ENCODE measurements around the gene RNF144B.
"Not testable (repeated sequence)": the region's sequence is repeated elsewhere in the genome, so short reads cannot be mapped to it uniquely, and the experiment has no call there.

The RNF144B gene

GRCh38 chr6:18387061-18387721 lies at the start of gene RNF144B:
Gene RNF144B, plus strand, starts transcription at chr6:18387350. Its CDS starts 12,185 bp downstream, at chr6:18399535.
- Mint-ChIP-seq H3K4me1 (ENCODE audit: low read depth) (peaks cover 44% of the 10 kb centered on the region), H3K27me3 (no peaks in the 10 kb centered on the region), H3K27ac (peak within 1 kb of the TSS; percentile 81)

GRCh38 chr6:18339599-18339998 lies 47.6 kb upstream of the RNF144B start:
- Mint-ChIP-seq H3K9me3 (no peaks in the 10 kb centered on the region), H3K4me1 (ENCODE audit: low read depth) (peaks cover 3% of the 10 kb centered on the region), H3K27ac (no peak overlapping the region), H3K4me3 (no peak overlapping the region), H3K36me3 (ENCODE audit: low read depth) (no peaks in the 10 kb centered on the region), H3K27me3 (no peaks in the 10 kb centered on the region)

More at GRCh38 chr6:18387061-18387721, at the start of gene RNF144B:
- Mint-ChIP-seq H3K4me3 (peak within 1 kb of the TSS; percentile 97), H3K36me3 (ENCODE audit: low read depth) (peaks cover 4% of the 10 kb centered on the region), H3K9me3 (no peaks in the 10 kb centered on the region)

DNA sequence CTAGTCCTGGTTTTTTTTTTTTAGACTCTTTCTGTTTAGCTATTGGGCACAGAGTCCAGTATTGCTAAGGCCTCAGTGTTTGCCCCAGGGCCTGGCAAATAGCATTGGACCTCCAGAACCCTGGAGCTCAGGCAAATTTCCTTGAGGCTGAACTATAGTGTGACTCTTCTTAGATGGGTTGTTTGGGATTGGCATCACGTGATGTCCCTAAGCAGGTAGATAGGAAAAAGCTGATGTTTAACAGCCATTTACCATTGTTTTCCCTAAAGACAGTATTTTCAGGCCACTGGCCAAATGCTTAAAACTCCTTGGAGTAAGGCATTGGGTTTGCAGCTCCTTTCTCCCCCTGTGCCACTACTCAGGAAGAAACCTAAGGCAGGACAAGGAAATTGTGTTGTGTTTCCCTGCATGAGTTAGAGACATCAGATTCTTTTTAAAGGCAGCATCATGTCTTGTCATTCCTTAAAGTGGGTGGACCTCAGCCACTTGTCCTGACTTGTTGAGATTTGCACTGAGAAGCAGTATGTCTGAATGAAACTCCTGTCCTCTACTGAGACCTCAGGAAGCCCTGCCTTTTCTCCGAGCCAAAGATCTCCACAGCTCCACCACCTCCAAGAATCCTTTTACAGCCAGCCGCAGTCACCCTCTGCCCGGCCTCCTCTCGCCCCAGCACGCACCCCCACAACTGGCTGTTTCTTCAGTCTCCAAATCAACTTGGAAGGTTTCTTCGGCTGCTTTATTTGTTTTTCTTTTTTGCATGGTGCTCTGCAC lies 46.2 kb upstream of the RNF144B start:
- Mint-ChIP-seq H3K27me3 (peaks cover under 1% of the 10 kb centered on the region), H3K27ac (no peak overlapping the region), H3K9me3 (no peaks in the 10 kb centered on the region), H3K4me3 (no peak overlapping the region), H3K36me3 (ENCODE audit: low read depth) (no peaks in the 10 kb centered on the region), H3K4me1 (ENCODE audit: low read depth) (peaks cover 3% of the 10 kb centered on the region)

GRCh38 chr6:18342223-18342622 lies 44.9 kb upstream of the RNF144B start:
- peaks cover 3% of the 10 kb centered on the region for H3K4me1 Mint-ChIP-seq (ENCODE audit: low read depth)
- no peaks in the 10 kb centered on the region for H3K36me3 Mint-ChIP-seq (ENCODE audit: low read depth)
- no peak overlapping the region for H3K27ac Mint-ChIP-seq
- peaks cover 3% of the 10 kb centered on the region for H3K27me3 Mint-ChIP-seq
- no peaks in the 10 kb centered on the region for H3K9me3 Mint-ChIP-seq
- H3K4me3 Mint-ChIP-seq, result no peak overlapping the region

- Mint-ChIP-seq H3K4me3 (no peak overlapping the region), H3K27me3 (peaks cover 8% of the 10 kb centered on the region), H3K4me1 (ENCODE audit: low read depth) (peaks cover 3% of the 10 kb centered on the region), H3K9me3 (no peaks in the 10 kb centered on the region), H3K36me3 (ENCODE audit: low read depth) (no peaks in the 10 kb centered on the region), H3K27ac (no peak overlapping the region)
Measured at GRCh38 chr6:18343741-18344140, 43.4 kb upstream of the RNF144B start.

DNA sequence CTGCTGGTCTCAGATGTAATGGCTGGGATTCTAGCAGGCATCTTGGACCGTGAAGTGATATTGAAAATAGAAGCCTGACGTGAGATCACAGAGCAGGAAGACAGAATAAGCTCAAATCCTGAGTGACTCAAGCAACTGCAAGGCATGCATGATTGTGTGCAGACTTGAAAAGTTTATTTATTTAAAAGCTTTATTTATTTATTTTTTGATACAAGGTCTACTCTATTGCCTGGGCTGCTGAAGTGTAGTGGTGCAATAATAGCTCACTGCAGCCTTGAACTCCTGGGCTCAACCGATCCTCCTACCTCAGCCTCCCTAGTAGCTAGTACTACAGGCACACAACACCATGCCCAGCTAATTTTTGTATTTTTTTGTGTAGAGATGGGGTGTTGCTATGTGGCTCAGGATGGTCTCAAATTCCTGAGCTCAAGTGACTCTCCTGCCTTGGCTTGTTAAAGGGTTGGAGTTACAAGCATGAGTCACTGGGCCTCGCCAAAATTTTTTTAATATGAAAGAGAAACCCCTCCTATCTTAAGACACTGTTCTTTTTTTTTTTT lies 40.1 kb upstream of the RNF144B start:
- Mint-ChIP-seq H3K27ac (no peak overlapping the region), H3K36me3 (ENCODE audit: low read depth) (no peaks in the 10 kb centered on the region), H3K4me3 (no peak overlapping the region), H3K27me3 (peaks cover 21% of the 10 kb centered on the region), H3K4me1 (ENCODE audit: low read depth) (peaks cover 12% of the 10 kb centered on the region), H3K9me3 (no peaks in the 10 kb centered on the region)

DNA sequence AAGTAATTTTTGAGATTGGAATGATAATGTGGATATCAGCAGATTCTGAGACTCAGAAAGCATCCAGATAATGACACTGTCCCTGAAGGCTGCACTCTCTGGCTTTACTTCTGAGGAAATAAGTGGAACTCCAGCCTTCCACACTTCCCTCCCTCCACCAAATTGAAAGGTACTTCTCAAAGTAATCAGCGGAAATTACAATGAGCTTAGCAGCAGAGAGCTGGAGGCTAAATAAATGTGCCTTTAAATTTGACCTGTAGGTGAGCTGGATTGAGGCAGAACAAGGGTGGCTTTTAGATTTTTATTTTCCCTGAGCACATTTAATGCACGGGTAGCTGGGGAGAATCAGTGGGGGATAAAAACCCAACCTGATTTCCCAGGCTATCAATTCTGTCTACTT lies 39.3 kb upstream of the RNF144B start:
- Mint-ChIP-seq H3K9me3 (no peaks in the 10 kb centered on the region), H3K27me3 (peaks cover 21% of the 10 kb centered on the region), H3K4me3 (no peak overlapping the region), H3K4me1 (ENCODE audit: low read depth) (peaks cover 12% of the 10 kb centered on the region), H3K27ac (no peak overlapping the region), H3K36me3 (ENCODE audit: low read depth) (no peaks in the 10 kb centered on the region)

DNA sequence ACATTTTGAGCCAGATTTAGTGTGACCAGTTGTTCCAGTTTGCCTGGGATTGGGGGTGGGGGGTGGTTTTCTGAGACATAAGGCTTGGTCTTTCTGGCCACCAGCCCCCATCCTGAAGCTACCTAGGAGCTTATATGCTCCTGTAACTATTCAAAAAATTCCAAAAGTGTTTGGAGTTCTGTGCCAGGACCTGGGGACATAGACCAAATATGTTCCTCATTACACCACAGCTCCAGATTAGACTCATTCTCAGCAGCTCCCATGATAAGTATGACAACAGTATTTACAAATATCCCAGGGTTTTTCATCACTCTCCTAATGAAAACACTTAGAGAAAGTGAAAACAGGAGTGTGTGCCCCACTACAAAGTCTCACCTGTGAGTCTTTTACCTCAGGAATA lies 37.8 kb upstream of the RNF144B start:
- Mint-ChIP-seq H3K27me3 (peaks cover 21% of the 10 kb centered on the region), H3K36me3 (ENCODE audit: low read depth) (no peaks in the 10 kb centered on the region), H3K4me3 (no peak overlapping the region), H3K4me1 (ENCODE audit: low read depth) (peaks cover 9% of the 10 kb centered on the region), H3K9me3 (no peaks in the 10 kb centered on the region), H3K27ac (no peak overlapping the region)

DNA sequence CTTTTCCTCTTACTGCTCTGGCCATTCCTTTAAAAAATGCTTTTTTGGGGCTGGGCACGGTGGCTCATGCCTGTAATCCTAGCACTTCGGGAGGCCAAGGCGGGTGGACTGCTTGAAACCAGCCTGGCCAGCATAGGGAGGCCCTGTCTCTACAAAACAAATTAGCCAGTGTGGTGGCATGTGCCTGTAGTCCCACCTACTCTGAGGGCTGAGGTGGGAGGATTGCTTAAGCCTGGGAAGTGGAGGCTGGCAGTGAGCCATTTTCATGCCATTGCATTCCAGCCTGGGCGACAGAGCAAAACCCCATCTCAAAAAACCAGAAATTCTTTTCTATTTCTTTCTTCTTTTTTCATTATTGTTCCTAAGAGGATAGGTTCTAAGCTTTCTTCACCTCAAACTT lies 36.9 kb upstream of the RNF144B start:
- Mint-ChIP-seq H3K4me1 (ENCODE audit: low read depth) (peaks cover 9% of the 10 kb centered on the region), H3K9me3 (no peaks in the 10 kb centered on the region), H3K27ac (no peak overlapping the region), H3K4me3 (no peak overlapping the region), H3K27me3 (peaks cover 21% of the 10 kb centered on the region), H3K36me3 (ENCODE audit: low read depth) (no peaks in the 10 kb centered on the region)

DNA sequence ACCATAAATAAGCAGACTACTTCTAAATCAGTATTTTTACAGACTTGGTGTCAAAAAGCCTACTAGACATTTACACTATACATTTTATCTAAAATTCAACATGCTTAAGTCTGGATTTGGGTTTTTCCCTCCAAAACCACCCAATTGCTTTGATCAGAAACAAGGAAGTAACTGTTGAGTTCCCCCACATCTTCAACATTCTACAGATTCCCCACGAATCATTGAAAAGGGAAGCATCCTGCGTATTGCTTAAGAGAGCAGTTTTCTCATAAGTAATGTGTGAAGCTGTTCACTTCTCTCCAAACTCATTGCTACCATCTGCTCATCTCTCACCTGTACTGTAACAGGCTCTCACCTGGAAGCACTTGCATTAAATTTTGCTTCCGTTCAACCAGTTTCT lies 36.4 kb upstream of the RNF144B start:
- Mint-ChIP-seq H3K4me3 (no peak overlapping the region), H3K9me3 (no peaks in the 10 kb centered on the region), H3K36me3 (ENCODE audit: low read depth) (no peaks in the 10 kb centered on the region), H3K27ac (no peak overlapping the region), H3K27me3 (peaks cover 21% of the 10 kb centered on the region), H3K4me1 (ENCODE audit: low read depth) (peaks cover 9% of the 10 kb centered on the region)

DNA sequence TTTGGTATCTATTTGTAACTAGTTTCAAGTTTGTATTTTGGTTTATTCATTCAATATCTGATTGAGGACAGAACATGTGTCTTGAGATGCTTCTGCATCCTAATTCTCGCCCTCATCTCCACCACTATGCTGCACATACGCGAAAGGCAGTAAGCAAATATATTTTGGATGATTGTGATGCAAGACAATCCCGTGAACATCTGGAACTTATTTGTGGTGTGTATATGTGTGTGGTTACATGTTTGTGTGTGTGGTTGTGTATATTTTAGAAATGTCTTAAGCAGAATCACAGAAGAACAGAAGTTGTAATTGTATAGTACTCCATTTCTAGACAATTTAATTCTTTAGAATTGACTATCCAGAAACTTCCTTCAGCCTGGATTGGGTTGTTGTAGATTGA lies 35.1 kb upstream of the RNF144B start:
- Mint-ChIP-seq H3K27ac (no peak overlapping the region), H3K36me3 (ENCODE audit: low read depth) (no peaks in the 10 kb centered on the region), H3K4me1 (ENCODE audit: low read depth) (peaks cover 9% of the 10 kb centered on the region), H3K27me3 (peaks cover 18% of the 10 kb centered on the region), H3K9me3 (no peaks in the 10 kb centered on the region), H3K4me3 (no peak overlapping the region)

DNA sequence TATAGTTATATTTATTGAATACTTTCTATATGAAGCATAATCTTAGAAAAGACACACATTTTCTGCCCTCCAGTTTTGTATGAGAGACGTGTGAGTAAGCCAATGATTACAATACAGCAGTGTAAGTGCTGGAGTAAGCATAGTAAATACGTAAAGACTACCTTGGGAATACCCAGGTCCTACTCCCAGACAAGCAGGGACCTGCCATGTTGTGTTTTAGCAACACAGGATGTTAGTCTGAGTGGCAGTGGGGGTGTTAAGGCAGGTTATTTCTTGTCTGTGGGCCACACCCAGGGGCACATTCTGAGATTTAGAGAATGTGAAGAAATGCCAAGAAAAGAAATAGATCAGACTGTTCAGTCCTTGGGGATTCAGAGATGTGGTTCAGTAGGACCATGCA lies 34.3 kb upstream of the RNF144B start:
- H3K4me3 Mint-ChIP-seq, result no peak overlapping the region
- H3K27me3 Mint-ChIP-seq, result peaks cover 18% of the 10 kb centered on the region
- H3K36me3 Mint-ChIP-seq (ENCODE audit: low read depth), result no peaks in the 10 kb centered on the region
- H3K4me1 Mint-ChIP-seq (ENCODE audit: low read depth), result peaks cover 9% of the 10 kb centered on the region
- H3K27ac Mint-ChIP-seq, result no peak overlapping the region
- H3K9me3 Mint-ChIP-seq, result peaks cover under 1% of the 10 kb centered on the region

DNA sequence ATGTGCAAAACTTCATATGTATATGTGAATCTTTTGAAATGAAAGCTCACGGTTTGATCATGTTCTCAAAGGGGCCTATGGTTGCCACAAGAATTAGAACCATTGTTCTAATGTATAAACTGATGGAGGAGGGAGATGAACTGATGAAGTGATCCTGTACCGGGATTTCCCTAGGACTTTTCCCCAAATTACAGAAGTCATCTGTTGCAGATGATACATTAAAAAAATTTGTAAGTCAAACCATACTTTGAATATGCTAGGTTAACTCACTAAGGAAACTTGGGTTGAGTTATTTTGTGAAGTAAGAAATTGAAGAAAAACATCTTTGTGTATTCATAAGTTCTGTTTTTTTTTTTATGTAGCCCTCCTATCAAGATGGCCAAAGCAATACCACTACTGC lies 33.9 kb upstream of the RNF144B start:
- H3K27me3 Mint-ChIP-seq, result peaks cover 18% of the 10 kb centered on the region
- no peak overlapping the region for H3K4me3 Mint-ChIP-seq
- H3K4me1 Mint-ChIP-seq (ENCODE audit: low read depth), result peaks cover 9% of the 10 kb centered on the region
- no peak overlapping the region for H3K27ac Mint-ChIP-seq
- peaks cover 4% of the 10 kb centered on the region for H3K9me3 Mint-ChIP-seq
- no peaks in the 10 kb centered on the region for H3K36me3 Mint-ChIP-seq (ENCODE audit: low read depth)

- H3K4me3 Mint-ChIP-seq; H3K27ac Mint-ChIP-seq; H3K27me3 Mint-ChIP-seq; H3K9me3 Mint-ChIP-seq; H3K4me1 Mint-ChIP-seq (ENCODE audit: low read depth); H3K36me3 Mint-ChIP-seq (ENCODE audit: low read depth): not testable (repeated sequence)
Measured at GRCh38 chr6:18357546-18357945, 29.6 kb upstream of the RNF144B start.

DNA sequence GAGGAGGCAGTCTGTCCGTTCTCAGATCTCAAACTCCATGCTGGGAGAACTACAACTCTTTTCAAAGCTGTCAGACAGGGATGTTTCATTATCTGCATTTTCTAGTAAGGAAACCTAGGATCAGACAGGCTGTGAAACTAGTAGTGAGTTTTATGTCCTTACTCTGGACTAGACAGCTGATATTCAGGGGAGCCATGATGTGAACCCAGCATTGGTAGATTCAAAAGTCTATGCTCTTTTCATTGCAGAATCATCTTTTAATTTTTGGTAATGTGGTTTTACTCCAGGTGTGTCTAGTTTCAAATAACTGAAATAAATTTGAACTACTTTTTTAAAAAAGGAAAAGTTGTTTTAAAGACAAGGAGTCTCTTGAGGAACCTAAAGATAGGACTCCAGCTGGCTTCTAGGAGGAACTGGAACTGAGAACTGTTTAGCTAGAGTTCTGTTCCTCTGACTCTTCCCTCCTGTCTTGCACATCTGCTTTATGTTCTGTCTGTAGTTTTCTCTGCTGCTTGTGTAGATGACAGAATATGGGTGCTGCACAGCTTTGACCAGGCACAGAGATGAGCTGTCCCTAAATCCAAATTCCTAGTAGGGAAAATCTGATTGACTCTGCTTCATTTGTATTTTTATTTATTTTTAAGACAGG lies 27.8 kb upstream of the RNF144B start:
- Mint-ChIP-seq H3K4me3 (no peak overlapping the region), H3K4me1 (ENCODE audit: low read depth) (peaks cover 4% of the 10 kb centered on the region), H3K27me3 (peaks cover 8% of the 10 kb centered on the region), H3K9me3 (peaks cover 7% of the 10 kb centered on the region), H3K27ac (no peak overlapping the region), H3K36me3 (ENCODE audit: low read depth) (no peaks in the 10 kb centered on the region)
